GM12878 (cell line): ENCODE data around the gene TMEM225B. TPM values are rescaled to one million over a fixed set of nuclear protein-coding genes. Genes with fewer than 3 reads are reported as not detected.

ENCODE experiments used
- BMI1 ChIP-seq: fragments of 450-650 bp; IDR thresholded peaks from 2 replicates; pipeline ENCODE4 v1.6.1; 2016; ENCODE audit warnings: mild to moderate bottlenecking, moderate library complexity, borderline replicate concordance
- CREB1 ChIP-seq: IDR thresholded peaks from 2 replicates; pipeline ENCODE4 v1.6.1; 2012; ENCODE audit warnings: low read depth, mild to moderate bottlenecking, inconsistent platforms
- CREM ChIP-seq: IDR thresholded peaks from 2 replicates; pipeline ENCODE4 v1.6.1; 2014; ENCODE audit warnings: antibody characterized with exemption, low read depth
- E4F1 ChIP-seq: fragments of 450-650 bp; IDR thresholded peaks from 2 replicates; pipeline ENCODE4 v1.6.1; 2018; ENCODE audit warnings: borderline replicate concordance, mild to moderate bottlenecking; ENCODE audit not compliant: partially characterized antibody
- IKZF1 ChIP-seq: fragments of 450-650 bp; conservative IDR thresholded peaks from 2 replicates; pipeline ENCODE4 v1.6.1; 2017; ENCODE audit warnings: antibody characterized with exemption, mild to moderate bottlenecking
- IRF3 ChIP-seq: fragments of 450-650 bp; IDR thresholded peaks from 2 replicates; pipeline ENCODE4 v1.6.1; 2014; ENCODE audit warnings: mild to moderate bottlenecking
- IRF4 ChIP-seq: IDR thresholded peaks from 2 replicates; pipeline ENCODE4 v1.6.1; 2011; ENCODE audit warnings: low read depth, low read length
- JUND ChIP-seq: IDR thresholded peaks from 2 replicates; pipeline ENCODE4 v1.6.1; 2012; ENCODE audit warnings: low read depth, mild to moderate bottlenecking, low read length, improper control_type of control experiment, moderate library complexity
- KLF5 ChIP-seq: fragments of 450-650 bp; IDR thresholded peaks from 2 replicates; pipeline ENCODE4 v1.6.1; 2014; ENCODE audit warnings: mild to moderate bottlenecking; ENCODE audit not compliant: partially characterized antibody
- MTA2 ChIP-seq: fragments of 450-650 bp; IDR thresholded peaks from 2 replicates; pipeline ENCODE4 v1.6.1; 2016; ENCODE audit warnings: low read depth, mild to moderate bottlenecking, moderate library complexity
- MYC ChIP-seq: IDR thresholded peaks from 2 replicates; pipeline ENCODE4 v1.6.1; 2011; ENCODE audit warnings: mild to moderate bottlenecking, low read length, moderate library complexity, inconsistent platforms; ENCODE audit not compliant: insufficient read depth, insufficient replicate concordance, insufficient read length, severe bottlenecking
- NFYB ChIP-seq: IDR thresholded peaks from 2 replicates; pipeline ENCODE4 v1.6.1; 2011; ENCODE audit warnings: low read depth, mild to moderate bottlenecking, low read length, improper control_type of control experiment, moderate library complexity; ENCODE audit not compliant: insufficient read depth
- NR2F1 ChIP-seq: fragments of 450-650 bp; conservative IDR thresholded peaks from 2 replicates; pipeline ENCODE4 v1.6.1; 2017; ENCODE audit warnings: mild to moderate bottlenecking
- PML ChIP-seq: IDR thresholded peaks from 2 replicates; pipeline ENCODE4 v1.6.1; 2012; ENCODE audit warnings: low read length, inconsistent platforms
- POLR2AphosphoS5 ChIP-seq: IDR thresholded peaks from 2 replicates; pipeline ENCODE4 v1.6.1; 2011; ENCODE audit warnings: mild to moderate bottlenecking, low read length, inconsistent platforms
- RAD21 ChIP-seq: IDR thresholded peaks from 2 replicates; pipeline ENCODE4 v1.6.1; 2011; ENCODE audit warnings: mild to moderate bottlenecking, low read depth, low read length, moderate library complexity; ENCODE audit not compliant: insufficient read depth
- RUNX3 ChIP-seq: IDR thresholded peaks from 2 replicates; pipeline ENCODE4 v1.6.1; 2012; ENCODE audit warnings: low read length, inconsistent platforms
- SIX5 ChIP-seq: IDR thresholded peaks from 2 replicates; pipeline ENCODE4 v1.6.1; 2011; ENCODE audit warnings: mild to moderate bottlenecking, low read depth, low read length, moderate library complexity; ENCODE audit not compliant: severe bottlenecking
- SMAD5 ChIP-seq: IDR thresholded peaks from 2 replicates; pipeline ENCODE4 v1.6.1; 2016; ENCODE audit warnings: antibody characterized with exemption, low read depth
- SREBF1 ChIP-seq: IDR thresholded peaks from 2 replicates; pipeline ENCODE4 v1.6.1; 2012; ENCODE audit warnings: mild to moderate bottlenecking, low read length
- TARDBP ChIP-seq: IDR thresholded peaks from 2 replicates; pipeline ENCODE4 v1.6.1; 2016; ENCODE audit warnings: borderline replicate concordance
- TCF3 ChIP-seq: IDR thresholded peaks from 2 replicates; pipeline ENCODE4 v1.6.1; 2012; ENCODE audit warnings: low read depth, mild to moderate bottlenecking, low read length, borderline replicate concordance; ENCODE audit not compliant: insufficient read depth
- ZNF274 ChIP-seq: IDR thresholded peaks from one replicate; pipeline ENCODE4 v1.8.0; 2011; ENCODE audit not compliant: insufficient read length, insufficient read depth
- polyA plus RNA-seq, 11 experiments: library from polyadenylated mRNA; depleted of rRNA in 4 of 11; unstranded in 6 of 11; stranded (reverse) in 5 of 11; fragments of >200 nt; fragmentation: Nextera tagmentation in 4 of 11; fragmentation: Illumina TruSeq in 1 of 11; extraction: Ambion mirVana in 4 of 11; extraction: Trizol in 1 of 11; gene quantifications; 1 replicate in 1 of 11; 2 replicates in 10 of 11; pipeline versions ENCODE4 v1.2.1 to v1.2.3, GENCODE V29; 2011 to 2016; ENCODE audit warnings: inconsistent platforms in 2 of 11, missing spikeins in 2 of 11, low read depth in 1 of 11
- total RNA-seq, 4 experiments: library from RNA; depleted of rRNA in 3 of 4; stranded (reverse); fragments of >200 nt in 3 of 4; fragmentation: Illumina TruSeq in 1 of 4; extraction: Trizol in 1 of 4; gene quantifications; 2 replicates each; pipeline versions ENCODE4 v1.2.1 to v1.2.3, GENCODE V29; 2013 to 2021
- TF ChIP-seq, protein P1 (sequence below): fragments of 450-650 bp; IDR thresholded peaks from 2 replicates; pipeline ENCODE4 v1.6.1; 2016; ENCODE audit warnings: mild to moderate bottlenecking
- TF ChIP-seq, protein P2 (sequence below): IDR thresholded peaks from 2 replicates; pipeline ENCODE4 v1.6.1; 2011; ENCODE audit warnings: low read depth, mild to moderate bottlenecking, low read length, moderate library complexity, borderline replicate concordance; ENCODE audit errors: extremely low read depth

The TMEM225B gene
- total and polyA plus RNA-seq, 10 of the 15 experiments (the other 5 are each of a cell fraction or from before 2014, with no cell fraction given): 0.22 to 1.9 (median 0.43) TPM

GRCh38 chr7:99558306-99559174 is 39.5 kb upstream of the TMEM225B start, which contains the start of gene ZNF655 (continued):
- TF ChIP-seq E4F1 (peak; percentile 62), NR2F1 (peak; percentile 69; the same call in 1 of the 2 replicates), NFYB (0 out of 2 replicates have a peak, but pooled peaks have one; percentile 13), CREB1 (peak; percentile 74), BMI1 (no peak), TCF3 (no peak), CREM (peak; percentile 19; the same call in 1 of the 2 replicates), KLF5 (no peak), IKZF1 (peak; percentile 74), RAD21 (no peak), IRF3 (peak; percentile 55; the same call in 1 of the 2 replicates), SREBF1 (peak; percentile 99), JUND (no peak), TARDBP (0 out of 2 replicates have a peak, but pooled peaks have one; percentile 62), MYC (no peak), IRF4 (0 out of 2 replicates have a peak, but pooled peaks have one; percentile 3), ZNF274 (no peak), SIX5 (no peak), RUNX3 (no peak; the same call in 1 of the 2 replicates), POLR2AphosphoS5 (peak; percentile 95), SMAD5 (peak; percentile 91), PML (peak; percentile 92), MTA2 (0 out of 2 replicates have a peak, but pooled peaks have one; percentile 55)
- TF ChIP-seq, protein P1, sequence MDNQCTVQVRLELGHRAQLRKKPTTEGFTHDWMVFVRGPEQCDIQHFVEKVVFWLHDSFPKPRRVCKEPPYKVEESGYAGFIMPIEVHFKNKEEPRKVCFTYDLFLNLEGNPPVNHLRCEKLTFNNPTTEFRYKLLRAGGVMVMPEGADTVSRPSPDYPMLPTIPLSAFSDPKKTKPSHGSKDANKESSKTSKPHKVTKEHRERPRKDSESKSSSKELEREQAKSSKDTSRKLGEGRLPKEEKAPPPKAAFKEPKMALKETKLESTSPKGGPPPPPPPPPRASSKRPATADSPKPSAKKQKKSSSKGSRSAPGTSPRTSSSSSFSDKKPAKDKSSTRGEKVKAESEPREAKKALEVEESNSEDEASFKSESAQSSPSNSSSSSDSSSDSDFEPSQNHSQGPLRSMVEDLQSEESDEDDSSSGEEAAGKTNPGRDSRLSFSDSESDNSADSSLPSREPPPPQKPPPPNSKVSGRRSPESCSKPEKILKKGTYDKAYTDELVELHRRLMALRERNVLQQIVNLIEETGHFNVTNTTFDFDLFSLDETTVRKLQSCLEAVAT: peak; percentile 52; the same call in 1 of the 2 replicates
- TF ChIP-seq, protein P2, sequence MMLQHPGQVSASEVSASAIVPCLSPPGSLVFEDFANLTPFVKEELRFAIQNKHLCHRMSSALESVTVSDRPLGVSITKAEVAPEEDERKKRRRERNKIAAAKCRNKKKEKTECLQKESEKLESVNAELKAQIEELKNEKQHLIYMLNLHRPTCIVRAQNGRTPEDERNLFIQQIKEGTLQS: peak; percentile 7; the same call in 1 of the 2 replicates
